Measurements from ENCODE around the gene ZNRF1. TPM values are rescaled to one million over a fixed set of nuclear protein-coding genes. Genes with fewer than 3 reads are reported as not detected.
"Not testable (repeated sequence)": the region's sequence is repeated elsewhere in the genome, so short reads cannot be mapped to it uniquely, and the experiment has no call there.

The ZNRF1 gene
- polyA plus RNA-seq, 1 experiment, result 24.1 TPM

DNA sequence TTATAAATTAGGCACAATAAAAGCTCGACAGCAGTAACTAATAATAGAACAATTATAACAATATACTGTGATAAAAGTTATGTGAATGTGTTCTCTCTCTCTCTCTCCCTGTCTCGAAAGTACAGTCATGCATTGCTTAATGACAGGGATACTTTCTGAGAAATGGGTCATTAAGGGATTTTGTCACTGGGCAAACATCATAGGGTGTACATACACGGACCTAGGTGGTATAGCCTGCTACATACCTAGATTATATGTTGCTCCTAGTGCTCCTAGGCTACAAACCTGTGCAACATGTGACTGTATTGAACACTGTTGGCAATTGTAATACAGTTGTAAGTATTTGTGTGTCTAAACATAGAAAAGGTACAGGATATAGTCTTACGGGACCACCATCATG lies 6.9 kb downstream of the ZNRF1 start:
- H3K27me3 ChIP-seq (ENCODE audit: control insufficient read depth, insufficient read depth, low read length), result no peaks in the 10 kb centered on the region
- no peak overlapping the region for H3K4me3 ChIP-seq (ENCODE audit: low read depth, low read length)
- no peak for TF ChIP-seq CTCF (IDR thresholded peaks at IDR 0.05; ENCODE audit: insufficient read depth, low read depth, low read length)
- H3K36me3 ChIP-seq (ENCODE audit: control insufficient read depth, insufficient read depth, low read length), result no peaks in the 10 kb centered on the region
- DNase-seq (ENCODE audit: low read depth), result no peak
- ChIA-PET CTCF (interaction anchor here (1.0 to 1.9 kb wide), 4 partner anchors 103 to 108 kb away, joined by 3 to 8 read pairs (median 4); no protein-coding TSS in a partner anchor), POLR2A (no interaction called here)

- H3K4me3 ChIP-seq (ENCODE audit: low read depth, low read length), result no peak overlapping the region
- POLR2A ChIA-PET, result no interaction called here
- CTCF ChIA-PET, result interaction anchor here (1.8 kb wide), 1 partner anchor 104 kb away, joined by 4 read pairs; no protein-coding TSS in a partner anchor
- no peak for TF ChIP-seq CTCF (IDR thresholded peaks at IDR 0.05; ENCODE audit: insufficient read depth, low read depth, low read length)
- H3K27me3 ChIP-seq (ENCODE audit: control insufficient read depth, insufficient read depth, low read length), result no peaks in the 10 kb centered on the region
- no peak for DNase-seq (ENCODE audit: low read depth)
- H3K36me3 ChIP-seq (ENCODE audit: control insufficient read depth, insufficient read depth, low read length), result no peaks in the 10 kb centered on the region
Measured at GRCh38 chr16:75007443-75007842, 8.6 kb downstream of the ZNRF1 start.

- Histone ChIP-seq H3K4me3 (ENCODE audit: low read depth, low read length) (no peak overlapping the region), H3K36me3 (ENCODE audit: control insufficient read depth, insufficient read depth, low read length) (no peaks in the 10 kb centered on the region), H3K27me3 (ENCODE audit: control insufficient read depth, insufficient read depth, low read length) (no peaks in the 10 kb centered on the region)
- CTCF ChIA-PET, result interaction anchor here (0.6 to 2.8 kb wide), 4 partner anchors 12 to 101 kb away, joined by 3 to 15 read pairs (median 5); no protein-coding TSS in a partner anchor
- no peak for TF ChIP-seq CTCF (IDR thresholded peaks at IDR 0.05; ENCODE audit: insufficient read depth, low read depth, low read length)
- POLR2A ChIA-PET, result no interaction called here
- no peak for DNase-seq (ENCODE audit: low read depth)
Measured at GRCh38 chr16:75010427-75010826, 11.6 kb downstream of the ZNRF1 start.

GRCh38 chr16:75011634-75012307 lies 12.9 kb downstream of the ZNRF1 start:
- Histone ChIP-seq H3K36me3 (ENCODE audit: control insufficient read depth, insufficient read depth, low read length) (no peaks in the 10 kb centered on the region), H3K27me3 (ENCODE audit: control insufficient read depth, insufficient read depth, low read length) (no peaks in the 10 kb centered on the region), H3K4me3 (ENCODE audit: low read depth, low read length) (no peak overlapping the region)
- peak; percentile 81 for DNase-seq (ENCODE audit: low read depth)
- no peak for TF ChIP-seq CTCF (IDR thresholded peaks at IDR 0.05; ENCODE audit: insufficient read depth, low read depth, low read length)
- CTCF ChIA-PET, result interaction anchor here (0.9 to 2.8 kb wide), 6 partner anchors 9 to 99 kb away, joined by 3 to 15 read pairs (median 6); partner anchors contain the start of gene ZNRF1
- POLR2A ChIA-PET, result interaction anchor here (0.6 kb wide), 2 partner anchors 17 to 550 kb away, joined by 3 to 4 read pairs; no protein-coding TSS in a partner anchor

DNA sequence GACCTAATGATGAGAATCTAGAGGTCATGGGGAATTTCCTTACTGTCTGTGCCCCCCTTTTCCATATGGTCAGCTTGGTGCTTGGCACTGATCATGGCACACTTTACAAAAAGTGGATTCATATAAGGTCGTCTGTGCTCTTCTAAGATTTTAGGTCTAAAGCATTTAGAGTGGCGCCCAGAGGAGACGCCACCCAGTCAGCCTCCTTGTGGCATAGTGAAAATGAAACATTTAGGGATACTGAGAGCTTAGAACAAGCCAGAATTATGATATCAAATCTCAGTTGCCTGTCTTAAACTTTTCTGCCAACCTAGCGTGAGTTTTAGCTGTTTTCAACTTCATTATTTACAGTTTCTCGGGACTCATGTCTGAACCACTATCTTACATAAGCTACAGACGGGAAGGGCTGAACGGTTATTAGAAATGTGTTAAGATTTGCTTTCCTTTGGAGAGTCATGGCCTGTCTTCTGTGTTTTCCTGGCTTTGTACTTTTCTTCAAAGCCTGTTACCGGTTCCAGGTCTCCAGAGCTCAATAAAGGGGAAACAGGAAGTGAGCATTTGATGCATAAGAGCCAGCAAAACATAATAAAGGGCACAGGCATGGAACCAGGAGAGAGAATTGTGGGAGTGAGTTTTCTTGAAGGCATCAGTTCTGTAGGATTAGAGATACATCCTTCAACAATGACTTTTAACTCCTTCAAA lies 13.7 kb downstream of the ZNRF1 start:
- H3K27me3 ChIP-seq (ENCODE audit: control insufficient read depth, insufficient read depth, low read length), result no peaks in the 10 kb centered on the region
- H3K36me3 ChIP-seq (ENCODE audit: control insufficient read depth, insufficient read depth, low read length), result no peaks in the 10 kb centered on the region
- DNase-seq (ENCODE audit: low read depth), result no peak
- POLR2A ChIA-PET, result interaction anchor here (0.6 kb wide), 1 partner anchor 549 kb away, joined by 4 read pairs; no protein-coding TSS in a partner anchor
- CTCF ChIA-PET, result interaction anchor here (0.9 to 2.8 kb wide), 4 partner anchors 10 to 99 kb away, joined by 3 to 15 read pairs (median 9); partner anchors contain the start of gene ZNRF1
- no peak overlapping the region for H3K4me3 ChIP-seq (ENCODE audit: low read depth, low read length)
- TF ChIP-seq CTCF (IDR thresholded peaks at IDR 0.05; ENCODE audit: insufficient read depth, low read depth, low read length), result no peak

- H3K27me3 ChIP-seq (ENCODE audit: control insufficient read depth, insufficient read depth, low read length); POLR2A ChIA-PET; H3K4me3 ChIP-seq (ENCODE audit: low read depth, low read length); DNase-seq (ENCODE audit: low read depth); H3K36me3 ChIP-seq (ENCODE audit: control insufficient read depth, insufficient read depth, low read length): not testable (repeated sequence)
- CTCF ChIA-PET, result interaction anchor here (0.7 to 2.8 kb wide), 5 partner anchors 10 to 98 kb away, joined by 3 to 15 read pairs (median 3); partner anchors contain the start of gene ZNRF1
Measured at GRCh38 chr16:75013123-75013522, 14.3 kb downstream of the ZNRF1 start.
